H4 (cell line): Measurements from ENCODE around the gene DAPK2. TPM values are rescaled to one million over a fixed set of nuclear protein-coding genes. Genes with fewer than 3 reads are reported as not detected.

Experiments
- DNase-seq: peaks from one replicate; pipeline ENCODE4 v3.0.0-alpha.2; 2015; ENCODE audit warnings: low spot score
- total RNA-seq: library from RNA; depleted of rRNA; stranded (reverse); fragments of >200 nt; shearing (Covaris generic); gene quantifications from 2 replicates; pipeline ENCODE4 v1.2.3, GENCODE V29; 2014

The DAPK2 gene
- total RNA-seq, 1 experiment from 2014 or later, result 0.39 TPM

DNA sequence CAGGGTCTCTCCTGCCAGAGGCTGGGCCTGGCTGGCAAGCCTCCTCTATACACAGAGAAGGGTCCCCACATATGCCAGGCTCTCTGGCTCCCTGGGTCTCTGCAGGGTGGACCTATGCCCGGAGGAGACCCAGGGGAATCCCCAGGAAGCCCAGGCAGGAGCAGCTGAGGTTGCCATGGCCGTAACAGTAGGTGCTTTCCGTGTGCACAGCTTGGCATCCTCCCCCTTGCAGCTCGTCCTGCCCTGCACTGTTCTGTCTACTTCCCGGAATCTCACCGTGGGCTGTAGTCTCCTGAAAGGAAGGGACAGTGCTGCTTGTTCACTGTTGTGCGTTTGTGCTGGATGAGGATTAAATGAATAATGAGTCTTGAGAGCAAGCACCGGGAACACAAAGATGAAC, 47.8 kb downstream of the DAPK2 start:
- no peak for DNase-seq

DNA sequence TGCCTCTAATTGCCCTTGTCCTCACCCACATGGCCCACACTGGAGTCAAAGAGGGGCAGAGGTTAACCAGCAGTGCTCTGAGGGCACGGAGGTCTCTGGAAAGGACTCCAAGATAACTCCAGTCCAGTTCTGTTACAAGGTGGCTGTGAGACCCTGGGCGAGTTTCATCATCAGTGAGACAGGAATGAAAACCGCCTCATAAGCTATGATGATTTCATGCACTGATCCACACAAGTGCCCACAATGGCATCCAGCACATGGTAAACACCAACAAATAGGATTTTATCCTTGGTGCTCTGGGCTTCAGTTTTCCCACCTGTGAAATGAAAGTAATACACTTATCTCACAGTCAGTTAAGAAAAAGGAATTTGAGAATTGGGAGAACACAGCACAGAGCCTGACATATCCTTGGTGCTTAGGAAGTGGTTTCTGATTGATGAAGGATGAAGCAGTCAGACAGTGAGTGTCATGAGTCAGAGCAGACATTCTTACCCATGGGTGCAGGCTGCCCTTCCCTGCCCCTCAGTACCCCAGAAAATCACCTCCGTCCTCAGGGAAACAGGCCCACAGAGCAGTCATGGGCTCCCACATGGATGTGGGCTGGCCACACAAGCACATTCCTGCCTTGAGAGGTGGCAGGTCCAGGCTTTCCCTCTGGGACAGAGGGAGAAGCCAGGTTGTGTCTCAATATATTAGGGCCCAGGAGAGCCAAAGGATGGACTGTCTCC, 48.4 kb downstream of the DAPK2 start:
- no peak for DNase-seq

DNA sequence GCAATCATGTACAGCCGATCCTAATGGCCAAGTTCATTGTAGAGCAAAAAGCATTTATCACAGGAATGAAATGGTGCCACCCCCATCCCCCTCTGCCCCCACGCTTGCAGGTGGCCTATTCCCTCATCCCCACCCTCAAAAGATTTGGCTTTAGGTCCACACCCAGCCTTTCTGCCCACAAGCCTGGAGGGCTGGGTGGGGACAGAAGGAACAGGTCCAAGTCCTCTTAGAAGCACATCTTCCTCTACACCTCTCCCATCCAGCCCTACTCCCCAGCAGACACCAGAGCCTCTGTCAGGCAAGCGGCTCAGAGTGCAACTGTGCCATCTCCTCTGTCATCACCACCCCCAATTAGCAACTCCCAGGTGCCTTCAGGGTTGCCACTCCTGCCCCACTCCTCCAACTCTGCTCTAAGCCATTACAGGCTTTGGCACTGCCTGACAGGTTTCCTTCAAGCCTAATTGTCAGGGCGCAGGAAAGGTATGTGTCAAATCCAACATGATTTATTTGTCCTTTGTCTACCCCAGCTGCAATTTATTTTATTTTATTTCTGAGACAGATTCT, 49.4 kb downstream of the DAPK2 start:
- no peak for DNase-seq

DNA sequence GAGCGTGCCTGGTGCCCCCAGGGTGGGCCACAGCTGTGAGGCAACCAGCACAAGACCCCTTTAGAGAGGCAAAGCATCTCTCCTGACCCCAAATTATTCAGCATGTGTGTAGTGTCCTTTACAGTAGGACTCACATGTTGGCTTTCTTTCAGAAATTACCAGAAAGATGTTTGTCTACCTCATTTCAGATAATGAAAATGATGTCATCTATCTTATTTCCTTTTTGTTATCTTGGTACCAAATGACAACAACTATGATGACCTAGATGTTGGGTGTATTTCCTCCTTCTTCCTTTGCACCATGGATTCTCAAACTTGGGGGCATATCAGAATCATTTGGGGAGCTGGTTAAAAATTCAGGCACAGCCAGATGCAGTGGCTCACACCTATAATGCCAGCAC, 50.5 kb downstream of the DAPK2 start:
- no peak for DNase-seq

DNA sequence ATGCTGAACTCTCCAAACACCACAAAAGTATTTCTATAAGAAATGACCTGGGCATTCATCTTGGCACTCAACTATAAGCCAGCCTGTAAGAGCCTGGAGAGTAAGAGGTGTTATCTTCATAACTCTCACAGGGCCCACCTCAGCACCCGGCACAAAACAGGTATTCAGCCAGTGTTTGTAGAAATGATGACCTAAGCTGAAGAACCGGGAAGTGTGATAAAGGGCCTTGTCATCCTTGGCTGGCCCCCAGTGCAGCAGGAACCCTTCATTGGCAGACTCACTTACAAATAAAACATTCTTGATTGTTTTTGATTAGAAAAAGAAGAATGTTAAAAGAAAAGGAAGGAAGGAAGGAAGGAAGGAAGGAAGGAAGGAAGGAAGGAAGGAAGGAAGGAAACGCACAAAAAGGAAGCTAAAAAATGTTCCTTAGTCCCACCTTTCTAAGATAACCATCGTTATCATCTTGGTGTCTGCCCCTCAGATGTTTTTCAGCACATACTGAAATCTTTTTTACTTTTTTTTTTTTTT, 52.1 kb downstream of the DAPK2 start:
- DNase-seq, result no peak

DNA sequence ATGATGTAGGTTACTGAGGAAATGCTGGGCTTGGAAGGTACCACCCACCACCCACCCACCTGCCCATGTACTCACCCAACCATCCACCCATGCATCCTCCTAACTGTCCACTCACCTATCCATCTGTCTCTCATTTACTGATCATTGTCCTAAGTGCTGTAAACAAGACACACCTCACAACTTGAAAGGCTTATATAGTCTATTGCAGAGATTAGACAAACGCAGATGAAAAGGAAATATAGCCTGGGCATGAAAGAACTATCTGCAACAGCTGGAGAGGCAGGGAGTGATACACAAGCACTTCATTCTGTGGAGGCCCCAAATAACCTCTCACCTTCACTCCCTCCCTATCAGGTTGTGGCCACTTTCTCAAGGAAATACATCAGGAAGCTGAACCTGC, 54.0 kb downstream of the DAPK2 start:
- no peak for DNase-seq

DNA sequence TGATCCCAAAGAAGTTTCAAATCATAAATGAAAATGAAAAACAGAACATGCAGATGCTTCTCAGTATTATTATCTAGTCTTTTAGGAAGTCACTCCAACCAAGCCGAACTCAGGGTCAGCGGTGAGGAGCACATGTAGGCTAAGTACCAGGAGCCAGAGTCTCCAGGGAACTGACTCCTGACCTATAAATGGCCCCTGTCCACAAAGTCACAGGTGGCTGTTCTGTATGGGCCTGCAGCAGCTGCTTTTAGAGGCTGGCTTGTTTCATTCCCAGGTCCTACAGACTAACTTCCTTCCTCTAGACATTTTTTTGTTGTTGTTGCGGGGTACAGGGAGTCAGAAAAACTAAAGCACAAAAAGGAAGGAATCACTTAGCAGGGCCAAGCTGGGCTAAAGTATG, 54.6 kb downstream of the DAPK2 start:
- no peak for DNase-seq

DNA sequence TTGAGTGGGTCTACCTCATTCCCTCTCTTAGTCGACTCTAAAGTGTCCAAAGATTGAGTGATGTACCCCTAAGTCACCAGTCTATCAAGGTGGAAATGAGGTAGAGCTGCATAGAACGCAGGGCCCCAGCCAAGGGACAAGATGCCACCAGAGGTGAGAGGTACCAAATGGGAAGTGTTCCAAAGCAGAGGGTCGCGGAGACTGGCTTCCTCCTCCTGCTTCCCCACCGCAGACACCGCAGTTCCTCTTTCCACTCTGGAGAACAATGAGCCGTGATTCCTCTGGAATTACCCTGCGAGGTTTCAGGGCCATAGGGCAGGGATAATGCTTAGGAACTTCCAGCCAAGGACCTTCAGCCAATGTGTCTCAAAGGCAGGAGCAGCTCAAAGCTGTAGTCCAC, 55.8 kb downstream of the DAPK2 start:
- DNase-seq, result no peak

DNA sequence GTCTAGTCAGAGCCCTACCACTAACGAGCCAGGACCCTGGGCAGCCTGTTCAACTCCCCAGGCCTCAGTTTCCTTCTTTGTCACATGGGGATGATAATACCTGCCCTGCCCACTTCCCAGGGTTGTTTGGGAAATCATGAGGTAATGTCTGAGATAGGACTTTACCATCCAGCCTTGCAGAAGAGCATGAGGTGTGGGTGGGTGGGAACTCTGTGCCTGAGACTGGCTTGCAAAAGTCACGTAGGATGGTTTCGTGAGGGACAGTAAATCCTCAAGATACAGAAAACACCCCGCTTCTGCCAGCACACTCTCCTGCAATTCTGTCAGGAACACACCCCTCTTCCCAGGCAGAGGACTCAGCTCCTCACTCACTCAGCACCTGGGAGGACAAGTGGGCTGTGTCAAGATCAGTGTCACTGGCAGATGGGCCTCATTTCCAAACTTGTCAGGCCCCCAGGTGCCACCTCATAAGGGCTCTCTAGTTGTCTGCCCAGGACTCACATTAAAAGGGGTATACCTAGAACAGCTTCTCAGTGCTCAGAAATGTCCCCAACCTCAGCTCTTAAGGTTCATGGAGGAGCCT, 58.4 kb downstream of the DAPK2 start:
- DNase-seq, result no peak

DNA sequence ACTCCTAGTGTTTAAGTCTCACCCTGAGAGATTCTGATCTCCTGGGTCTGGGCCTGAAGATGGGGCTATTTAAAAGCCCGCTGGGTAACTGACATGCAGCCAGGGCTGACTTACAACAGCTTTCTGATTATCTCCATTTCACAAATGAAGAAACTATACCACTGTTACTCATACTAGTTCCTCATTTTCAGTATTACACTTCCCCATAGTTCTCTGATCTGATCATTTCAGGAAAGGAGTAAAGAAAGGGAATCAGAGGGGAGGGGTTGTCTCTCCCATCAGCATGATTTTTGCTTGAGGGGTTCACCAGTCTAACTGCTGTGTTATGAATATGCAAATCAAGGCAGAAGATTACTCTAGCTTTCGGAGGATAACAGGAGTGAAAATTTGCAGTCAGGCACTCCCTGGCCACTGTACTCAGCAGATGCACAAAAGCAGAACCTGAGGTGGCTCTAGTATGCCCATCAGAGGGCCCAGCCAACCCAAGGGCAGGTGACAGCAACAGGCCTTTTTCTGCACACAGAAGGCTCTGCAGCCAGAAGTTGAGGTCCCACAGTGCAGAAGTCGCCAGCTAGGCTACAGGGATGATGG, 59.4 kb downstream of the DAPK2 start:
- DNase-seq, result no peak

DNA sequence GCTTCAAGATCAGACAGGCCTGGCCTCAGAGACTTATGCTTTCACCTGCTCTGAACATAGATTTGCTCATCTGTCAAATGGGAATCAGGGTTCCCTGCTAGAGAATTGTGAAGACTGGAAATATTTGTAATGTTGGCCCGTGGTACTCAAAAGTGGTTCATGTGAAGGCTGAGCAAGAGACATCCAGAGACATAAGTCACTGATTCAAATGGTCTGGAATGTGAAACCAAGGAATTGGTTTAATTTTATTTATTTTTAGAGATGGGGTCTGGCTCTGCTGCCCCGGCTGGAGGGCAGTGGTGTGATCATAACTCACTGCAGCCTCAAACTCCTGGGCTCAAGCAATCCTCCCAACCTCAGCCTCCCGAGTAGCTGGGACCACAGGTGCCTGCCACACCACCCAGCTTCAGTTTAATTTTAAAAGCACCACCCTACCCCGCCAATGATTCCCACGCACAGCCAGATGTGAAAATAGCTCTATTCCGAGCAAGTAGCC, 60.1 kb downstream of the DAPK2 start:
- no peak for DNase-seq

DNA sequence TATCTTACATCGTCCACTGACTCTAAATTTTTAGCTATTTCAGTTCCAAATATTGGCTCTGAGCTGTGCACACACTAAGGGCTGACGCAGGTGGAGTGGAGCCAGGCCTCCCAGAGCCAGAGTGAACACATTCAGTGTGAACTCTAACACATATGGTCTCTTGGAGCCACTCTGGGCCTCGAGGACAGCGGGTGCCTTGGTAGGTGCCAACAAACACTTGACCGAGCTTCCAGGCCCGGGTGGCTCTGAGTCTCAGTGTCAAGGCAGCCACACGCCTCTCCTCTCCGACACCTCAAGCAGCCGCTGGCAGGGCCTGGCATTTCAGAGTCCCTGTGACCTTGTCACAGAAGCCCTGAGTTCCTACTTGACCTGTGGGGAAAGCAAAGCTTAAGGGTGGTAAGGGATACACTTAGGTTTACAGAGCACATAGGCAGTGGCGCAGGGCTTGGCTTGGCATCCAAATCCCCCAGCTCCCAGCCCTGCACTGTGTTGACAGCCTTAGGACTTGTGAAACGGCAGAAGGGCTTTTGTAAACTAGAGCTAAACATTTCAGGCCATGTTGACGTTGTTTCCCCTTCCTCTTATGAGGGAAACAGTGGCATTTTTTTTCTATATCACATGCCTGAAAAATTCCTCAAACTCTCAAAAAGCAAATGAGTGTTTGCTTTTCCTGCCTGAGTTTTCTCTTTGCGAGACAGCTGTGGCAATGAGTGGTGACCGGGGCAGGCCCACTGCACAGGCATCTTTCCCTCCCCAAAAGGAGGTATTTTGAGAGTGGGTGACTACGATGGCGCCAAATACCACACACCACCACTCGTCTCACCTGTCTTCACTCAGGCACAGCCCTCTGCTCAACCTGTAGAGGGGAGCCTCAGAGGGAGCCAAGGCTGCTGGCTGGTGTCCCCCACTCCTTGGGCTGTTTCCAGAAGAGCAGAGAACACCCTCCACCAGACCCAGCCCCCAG, 60.8 kb downstream of the DAPK2 start:
- no peak for DNase-seq

DNA sequence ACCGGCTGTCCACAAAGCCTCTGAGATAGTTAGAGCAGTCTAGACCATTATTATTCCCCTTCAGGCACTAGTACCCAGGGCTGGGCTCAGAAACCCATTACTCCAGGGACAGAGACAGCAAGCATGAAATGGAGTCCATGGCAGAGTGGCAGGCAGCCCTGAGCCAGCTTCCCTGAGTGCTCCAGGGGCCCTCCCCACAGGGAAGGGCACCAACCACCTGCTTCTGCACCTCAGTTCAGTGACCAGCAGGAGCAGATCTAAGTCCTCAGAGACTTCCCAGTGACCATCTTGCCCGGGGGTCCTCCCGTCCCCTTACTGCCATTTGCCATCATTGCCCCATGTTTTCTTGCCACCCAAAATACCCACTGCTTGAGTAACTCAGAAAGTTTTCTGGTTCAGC, 62.0 kb downstream of the DAPK2 start:
- DNase-seq, result no peak

DNA sequence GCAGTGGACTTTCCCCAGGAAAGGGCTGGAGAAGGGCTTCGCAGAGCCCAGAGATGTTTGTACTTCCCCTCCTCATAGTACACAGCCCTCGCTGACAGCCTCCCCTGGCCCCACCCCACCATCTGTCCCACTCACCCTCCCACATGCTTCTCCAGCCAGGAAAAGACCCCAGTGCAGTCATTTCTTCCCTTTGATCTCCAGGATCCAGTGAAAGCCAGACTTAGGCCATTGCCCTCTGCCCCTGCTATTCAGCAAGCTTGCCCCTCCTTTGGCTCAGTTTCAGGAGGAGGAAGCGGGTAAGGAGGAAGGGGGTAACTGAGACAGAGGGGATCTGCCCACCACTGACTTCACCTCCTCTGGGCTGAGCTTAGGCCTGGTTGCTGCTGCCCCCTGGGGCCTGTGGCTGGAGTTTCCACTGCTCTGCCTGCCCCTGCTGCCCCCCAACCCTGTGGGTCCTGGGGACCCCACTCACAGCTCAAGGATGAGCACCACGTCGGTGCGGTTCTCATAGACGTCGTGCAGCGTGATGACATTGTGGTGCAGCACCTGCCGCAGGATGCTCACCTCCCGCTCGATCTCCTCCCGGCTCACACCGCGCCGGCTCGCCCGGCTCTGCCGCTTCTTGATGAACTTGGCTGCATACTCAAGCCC, 63.1 kb downstream of the DAPK2 start:
- no peak for DNase-seq

DNA sequence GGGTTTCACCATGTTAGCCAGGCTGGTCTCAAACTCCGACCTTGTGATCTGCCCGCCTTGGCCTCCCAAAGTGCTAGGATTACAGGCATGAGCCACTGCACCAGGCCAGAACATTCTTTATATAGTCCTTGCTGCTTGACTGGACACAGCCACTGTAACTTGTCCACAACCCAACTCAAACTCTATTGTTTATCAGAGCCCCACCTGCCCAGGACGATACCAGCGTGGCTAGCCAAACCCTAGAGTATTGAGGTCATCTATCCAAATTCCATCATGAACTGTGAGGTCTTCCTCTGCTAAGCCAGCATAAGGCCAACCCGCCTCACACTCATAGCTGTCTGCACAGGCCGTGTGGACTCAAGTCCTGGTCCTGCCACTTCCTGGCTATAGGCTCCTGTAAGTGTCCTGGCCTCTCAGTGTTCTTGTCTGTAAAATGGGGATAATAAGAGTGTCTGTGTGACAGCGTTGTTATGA, 63.9 kb downstream of the DAPK2 start:
- no peak for DNase-seq

DNA sequence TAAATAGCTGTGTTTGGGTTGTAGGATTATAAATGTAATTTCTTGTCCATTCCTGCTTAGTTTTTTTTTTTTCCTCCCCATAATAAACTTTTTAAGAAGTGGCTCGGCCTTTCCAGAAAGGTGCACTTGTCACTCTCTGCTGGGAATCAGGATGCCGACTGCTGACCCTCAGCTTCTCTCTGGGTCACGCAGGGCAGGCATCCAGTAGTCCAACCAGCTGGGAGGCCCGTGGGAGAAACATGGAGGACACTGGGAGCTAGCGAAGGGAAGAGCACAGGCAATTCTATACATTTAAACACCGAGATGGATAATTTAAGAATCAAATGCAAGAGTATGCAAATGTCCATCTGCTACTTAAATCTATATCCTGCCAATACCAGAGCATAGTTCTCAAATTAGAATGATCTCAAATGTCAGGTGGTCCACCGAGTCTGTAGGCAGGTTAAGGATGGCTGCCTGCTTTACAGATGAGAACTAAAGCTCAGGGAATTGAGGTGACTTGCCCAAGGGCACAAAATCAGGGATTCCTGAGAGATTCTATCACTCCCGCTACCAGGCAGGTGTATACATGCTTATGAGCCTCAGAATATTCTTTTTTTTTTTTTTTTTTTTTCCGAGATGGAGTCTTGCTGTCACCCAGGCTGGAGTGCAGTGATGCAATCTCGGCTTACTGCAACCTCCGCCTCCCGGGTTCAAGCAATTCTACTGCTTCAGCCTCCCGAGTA, 64.5 kb downstream of the DAPK2 start:
- DNase-seq, result no peak

DNA sequence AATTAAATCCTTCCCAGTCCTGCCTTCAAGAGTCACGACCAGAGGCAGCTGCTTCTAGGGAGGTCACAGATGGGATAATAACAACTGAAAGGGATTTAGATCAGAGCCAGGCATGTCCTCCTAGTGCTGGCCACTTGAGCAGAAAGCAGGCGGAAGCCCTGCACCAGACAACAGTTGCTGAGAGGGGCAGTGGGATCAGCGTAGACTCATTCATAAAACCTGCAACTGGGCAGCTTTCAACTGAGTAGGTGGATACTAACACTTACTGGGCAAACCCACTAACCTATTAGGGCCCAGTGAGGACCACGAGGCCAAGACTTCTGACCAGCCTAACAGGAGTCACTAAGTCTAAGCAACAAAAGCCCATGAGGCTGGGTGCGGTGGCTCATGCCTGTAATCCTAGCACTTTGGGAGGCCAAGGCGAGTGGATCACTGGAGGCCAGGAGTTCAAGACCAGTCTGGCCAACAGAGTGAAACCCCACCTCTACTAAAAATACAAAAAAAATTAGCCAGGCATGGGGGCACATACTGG, 67.0 kb downstream of the DAPK2 start:
- DNase-seq, result no peak

DNA sequence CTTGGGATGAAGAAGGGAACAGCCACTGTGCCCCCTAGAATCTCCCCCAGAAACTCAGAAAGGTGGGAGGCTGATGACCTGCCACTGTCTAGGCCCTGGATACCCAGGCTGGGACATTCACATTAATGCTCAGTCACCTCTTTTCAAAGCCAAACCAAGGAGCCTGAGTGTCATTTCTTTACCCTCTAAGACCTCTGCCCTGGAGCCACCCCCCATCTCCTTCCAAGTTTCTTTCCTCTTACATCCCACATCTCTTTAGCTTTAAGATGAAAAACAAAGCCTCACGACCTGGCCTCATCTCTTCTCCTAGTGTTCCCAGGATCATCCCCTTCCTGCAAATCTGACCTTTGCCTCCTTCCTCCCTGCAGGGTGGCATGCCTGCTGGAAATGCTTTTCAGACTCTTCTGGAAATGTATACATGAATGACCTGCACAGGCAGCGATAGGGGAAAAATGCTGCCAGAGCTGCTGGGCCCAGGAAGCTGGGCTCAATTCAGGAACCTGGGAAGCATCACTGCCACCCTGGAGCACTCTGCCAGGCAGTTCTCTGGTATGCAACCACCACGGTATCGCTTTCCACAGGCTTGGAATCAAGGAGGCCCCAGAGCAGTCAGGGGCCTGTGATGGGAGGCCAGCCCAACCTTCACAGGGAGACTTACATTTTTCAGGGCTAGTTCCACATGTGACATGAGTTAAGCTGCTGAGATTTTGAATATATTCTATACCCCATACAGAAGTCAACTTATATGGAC, 67.6 kb downstream of the DAPK2 start:
- DNase-seq, result no peak

DNA sequence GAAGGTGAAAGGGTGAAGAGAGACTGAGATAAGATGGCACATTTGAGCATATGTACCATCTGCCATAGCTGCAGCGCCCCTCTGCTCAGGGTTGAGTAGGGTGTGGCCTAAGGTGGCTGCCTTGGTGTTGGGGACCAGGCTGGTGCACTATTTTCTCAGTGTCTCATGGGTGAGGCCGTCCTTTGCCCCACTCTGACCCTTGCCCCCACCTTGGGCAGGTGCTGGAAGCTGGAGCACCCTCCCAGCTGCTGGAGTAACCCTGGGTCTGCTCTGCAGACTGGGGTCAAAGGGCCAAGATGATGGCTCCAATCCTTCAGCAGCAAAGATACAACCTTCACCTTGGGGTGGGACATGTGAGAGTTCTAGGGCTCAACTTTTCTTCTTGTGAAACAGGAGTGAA, 69.2 kb downstream of the DAPK2 start:
- no peak for DNase-seq
